Ureter (tissue), 1 donor: ENCODE measurements around the gene LPIN3. TPM values are rescaled to one million over a fixed set of nuclear protein-coding genes. Genes with fewer than 3 reads are reported as not detected.

Experiments
- DNase-seq: peaks from one replicate; pipeline ENCODE4 v3.0.0-alpha.2; 2020; ENCODE audit warnings: low spot score
- total RNA-seq: library from RNA; stranded (reverse); gene quantifications from one replicate; pipeline ENCODE4 v1.2.4, GENCODE V29; 2023
- donor health status: DM: yes; HTN: yes; CAD: no.

LPIN3 gene
- total RNA-seq, 1 donor from 2014 or later: 30.4 TPM

- no peak for DNase-seq
These were observed 25.3 kb downstream of the LPIN3 start for GRCh38 chr20:41365777-41366545.

- no peak for DNase-seq
These were observed 26.1 kb downstream of the LPIN3 start, which contains the start of gene EMILIN3 for GRCh38 chr20:41366546-41367392. TSS of gene EMILIN3 (minus strand) at chr20:41366818. CDS start at chr20:41366634, 184 bp downstream.

GRCh38 chr20:41367393-41367695 lies 26.7 kb downstream of the LPIN3 start:
- DNase-seq: no peak

- DNase-seq: no peak
These were observed 27.3 kb downstream of the LPIN3 start for GRCh38 chr20:41367956-41368355.

- DNase-seq: no peak
These were observed 29.1 kb downstream of the LPIN3 start for GRCh38 chr20:41369673-41370072.

GRCh38 chr20:41370176-41370575 lies 29.6 kb downstream of the LPIN3 start:
- DNase-seq: no peak

- DNase-seq: no peak
These were observed 30.8 kb downstream of the LPIN3 start for GRCh38 chr20:41371371-41371770.

GRCh38 chr20:41373251-41373783 lies 32.7 kb downstream of the LPIN3 start:
- DNase-seq: no peak

GRCh38 chr20:41373931-41374920 lies 33.6 kb downstream of the LPIN3 start:
- DNase-seq: no peak

- DNase-seq: no peak
These were observed 35.2 kb downstream of the LPIN3 start for GRCh38 chr20:41375846-41376245.

- no peak for DNase-seq
These were observed 35.7 kb downstream of the LPIN3 start for GRCh38 chr20:41376349-41376748.

- no peak for DNase-seq
These were observed 36.7 kb downstream of the LPIN3 start for GRCh38 chr20:41377275-41377674.

- DNase-seq: no peak
These were observed 38.9 kb downstream of the LPIN3 start for GRCh38 chr20:41379551-41379950.

GRCh38 chr20:41380551-41381193 lies 40.1 kb downstream of the LPIN3 start:
- no peak for DNase-seq

- DNase-seq: no peak
These were observed 42.2 kb downstream of the LPIN3 start for GRCh38 chr20:41382791-41383305.

GRCh38 chr20:41386502-41387427 lies 46.1 kb downstream of the LPIN3 start:
- DNase-seq: no peak

GRCh38 chr20:41387444-41387851 lies 46.8 kb downstream of the LPIN3 start:
- DNase-seq: no peak

GRCh38 chr20:41390889-41391288 lies 50.3 kb downstream of the LPIN3 start:
- DNase-seq: no peak

GRCh38 chr20:41391587-41392001 lies 51.0 kb downstream of the LPIN3 start:
- DNase-seq: no peak

GRCh38 chr20:41392295-41392694 lies 51.7 kb downstream of the LPIN3 start:
- DNase-seq: no peak
